ENCODE data around the gene CEP72.
"Not testable (repeated sequence)": the region's sequence is repeated elsewhere in the genome, so short reads cannot be mapped to it uniquely, and the experiment has no call there.

Gene CEP72

DNA sequence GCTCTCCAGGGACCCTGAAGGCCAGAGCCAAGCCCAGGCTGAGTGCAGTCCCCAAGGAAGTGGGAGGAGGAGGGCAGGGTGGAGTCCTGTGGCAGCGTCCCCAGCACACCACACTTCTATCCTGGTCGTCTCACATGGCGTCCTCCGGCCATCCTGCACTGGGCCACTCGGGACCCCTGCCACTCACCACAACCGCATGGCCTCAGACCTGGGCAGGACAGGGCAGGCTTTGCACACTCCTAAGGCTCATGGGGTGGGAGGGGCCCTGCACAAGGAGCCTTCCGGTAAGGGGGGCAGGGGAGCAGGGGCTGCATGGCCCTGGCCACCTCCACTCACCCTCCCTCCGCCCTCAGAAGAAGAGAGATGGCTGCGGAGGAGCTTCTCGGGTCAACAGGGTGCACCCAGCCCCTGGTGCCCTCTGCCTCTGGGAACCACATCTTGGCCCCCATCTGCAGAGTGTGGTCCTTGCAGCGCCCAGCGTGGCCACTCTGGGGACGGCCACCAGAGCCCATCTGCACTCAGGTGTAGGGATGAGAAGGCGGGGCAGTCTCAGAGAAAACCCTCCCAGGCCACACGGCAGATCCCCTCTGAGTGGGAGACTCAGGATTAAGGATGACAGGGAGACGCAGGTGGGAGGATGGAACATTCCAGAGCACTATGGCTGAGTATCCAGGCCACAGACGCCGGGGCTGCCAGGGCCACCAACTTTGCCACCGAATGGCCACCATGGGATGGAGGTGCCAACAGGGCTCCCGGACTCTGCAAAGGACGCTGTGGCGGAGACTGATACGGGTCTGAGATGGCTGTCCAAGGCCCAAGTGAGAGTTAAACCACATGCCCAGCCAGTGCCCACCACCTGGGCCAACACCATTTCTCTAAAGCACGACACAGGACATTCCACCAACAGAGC, 73.4 kb downstream of the CEP72 start:
- no peak for DNase-seq

DNA sequence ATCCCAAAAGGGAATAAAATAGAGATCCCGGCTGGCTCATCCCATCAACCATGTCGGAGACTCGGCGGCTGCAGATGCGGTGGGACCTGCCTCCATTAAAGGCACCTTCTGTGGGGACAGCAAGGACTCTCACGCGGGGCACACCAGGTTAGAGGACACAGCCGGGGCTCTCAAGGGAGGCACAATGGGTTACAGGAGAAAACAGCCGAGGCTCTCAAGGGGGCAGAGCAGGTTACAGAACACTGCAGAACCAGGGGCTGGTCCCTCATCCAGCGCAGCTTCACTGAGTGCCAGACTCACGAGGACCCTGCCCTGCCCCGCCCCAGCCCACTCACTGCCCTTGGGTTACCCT, 74.0 kb downstream of the CEP72 start:
- not testable (repeated sequence) for DNase-seq

DNA sequence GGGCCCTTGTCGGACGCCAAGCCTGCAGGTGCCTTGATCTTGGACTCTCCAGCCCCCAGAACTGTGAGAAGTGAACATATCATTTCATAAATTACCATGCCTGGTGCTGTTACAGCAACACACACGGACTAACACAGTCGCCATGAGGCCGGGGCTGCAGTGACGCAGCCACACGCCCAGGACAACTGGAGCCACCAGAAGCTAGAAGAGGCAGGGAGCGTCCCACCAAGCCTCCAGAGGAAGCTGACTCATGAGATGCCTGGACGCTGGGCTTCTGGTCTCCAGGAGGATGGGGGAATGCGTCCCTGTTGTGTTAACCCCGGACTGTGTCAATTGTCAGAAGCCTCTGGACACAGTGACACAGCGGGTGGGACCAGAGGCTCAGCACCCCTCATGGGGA, 74.8 kb downstream of the CEP72 start:
- DNase-seq, result not testable (repeated sequence)

DNA sequence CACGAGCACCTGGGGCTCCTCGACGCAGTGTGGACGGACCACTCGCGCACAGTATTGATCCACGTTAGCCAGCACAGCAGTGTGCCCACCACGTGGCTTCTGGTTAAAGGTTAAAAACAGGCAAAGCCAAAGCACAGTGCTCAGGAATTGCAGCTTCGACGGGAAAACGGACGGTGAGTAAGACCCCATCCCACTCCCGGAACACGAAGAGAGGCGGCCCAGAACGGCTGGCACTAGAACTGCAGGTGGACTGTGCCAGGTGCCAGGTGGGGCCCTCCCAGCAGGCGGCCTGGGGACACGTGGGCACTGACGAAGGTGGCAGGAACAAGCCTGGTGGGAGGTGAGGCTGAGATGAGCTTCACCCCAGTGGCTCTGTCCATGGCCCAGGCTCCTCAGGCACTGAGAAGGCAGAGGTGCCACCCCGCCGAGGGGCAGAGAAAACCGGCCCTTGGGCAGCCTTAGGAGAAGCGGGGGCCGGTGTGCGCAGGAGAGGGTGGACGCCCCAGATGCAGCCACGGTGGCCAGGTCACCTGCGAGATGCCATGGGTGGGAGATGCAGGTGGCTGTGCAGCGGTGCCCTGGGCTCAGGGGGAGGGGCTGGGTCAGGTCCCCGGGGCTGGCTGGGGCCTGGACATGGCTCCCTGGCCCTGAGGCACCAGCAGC, 76.3 kb downstream of the CEP72 start:
- not testable (repeated sequence) for DNase-seq

DNA sequence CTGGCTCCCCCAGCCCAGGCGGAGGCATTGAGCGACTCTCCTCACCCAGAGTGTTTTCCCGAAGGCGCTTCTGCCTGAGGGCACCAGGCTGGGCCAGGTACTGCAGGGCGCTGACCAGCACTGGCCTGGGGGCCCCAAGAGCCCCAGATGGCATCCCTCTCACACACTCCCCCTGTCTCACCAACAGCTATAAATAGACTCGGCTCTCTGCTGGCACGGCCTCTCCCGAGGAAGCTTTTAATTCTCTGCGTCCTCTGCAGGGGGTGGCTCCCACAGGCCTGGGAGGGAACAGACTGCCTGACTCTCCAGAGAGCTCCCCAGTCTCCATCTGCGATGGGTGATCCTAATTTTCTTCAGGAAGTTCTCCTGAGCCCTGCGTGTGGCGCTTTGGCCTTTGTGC, 78.2 kb downstream of the CEP72 start:
- not testable (repeated sequence) for DNase-seq

DNA sequence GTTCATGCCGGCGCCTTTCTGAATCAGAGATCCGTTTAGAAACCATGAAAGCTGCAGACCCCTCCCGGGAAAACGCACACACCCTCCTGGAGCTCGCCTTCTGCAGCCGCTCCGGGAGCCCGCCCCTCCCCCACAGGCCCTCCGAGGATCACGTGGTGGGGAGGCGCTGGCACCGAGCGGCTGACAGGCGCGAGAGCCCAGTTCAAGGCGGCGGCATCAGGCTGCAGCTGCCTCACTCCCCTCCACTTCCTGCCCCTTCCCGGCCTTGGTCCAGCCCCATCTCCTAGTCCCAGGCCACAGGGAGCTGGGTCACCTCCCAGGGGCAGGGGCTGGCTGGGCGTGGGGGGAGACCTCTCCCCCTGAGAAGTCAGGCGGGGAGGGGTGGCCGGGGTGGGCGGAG, 78.9 kb downstream of the CEP72 start:
- DNase-seq, result not testable (repeated sequence)

DNA sequence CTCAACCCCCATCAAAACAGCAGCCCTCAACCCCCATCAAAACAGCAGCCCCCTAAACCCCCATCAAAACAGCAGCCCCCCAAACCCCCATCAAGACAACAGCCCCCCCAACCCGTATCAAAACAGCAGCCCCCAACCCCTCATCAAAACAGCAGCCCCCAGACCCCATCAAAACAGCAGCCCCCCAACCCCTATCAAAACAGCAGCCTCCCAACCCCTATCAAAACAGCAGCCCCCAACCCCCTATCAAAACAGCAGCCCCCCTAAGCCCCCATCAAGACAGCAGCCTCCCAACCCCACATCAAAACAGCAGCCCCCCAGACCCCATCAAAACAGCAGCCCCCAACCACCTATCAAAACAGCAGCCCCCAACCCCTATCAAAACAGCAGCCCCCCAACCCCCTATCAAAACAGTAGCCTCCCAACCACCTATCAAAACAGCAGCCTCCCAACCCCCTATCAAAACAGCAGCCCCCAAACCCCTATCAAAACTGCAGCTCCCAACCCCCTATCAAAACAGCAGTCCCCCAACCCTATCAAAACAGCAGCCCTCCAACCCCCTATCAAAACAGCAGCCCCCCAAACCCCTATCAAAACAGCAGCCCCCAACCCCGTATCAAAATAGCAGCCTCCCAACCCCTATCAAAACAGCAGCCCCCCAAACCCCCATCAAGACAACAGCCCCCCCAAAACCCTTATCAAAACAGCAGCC, 79.8 kb downstream of the CEP72 start:
- DNase-seq, result no peak

DNA sequence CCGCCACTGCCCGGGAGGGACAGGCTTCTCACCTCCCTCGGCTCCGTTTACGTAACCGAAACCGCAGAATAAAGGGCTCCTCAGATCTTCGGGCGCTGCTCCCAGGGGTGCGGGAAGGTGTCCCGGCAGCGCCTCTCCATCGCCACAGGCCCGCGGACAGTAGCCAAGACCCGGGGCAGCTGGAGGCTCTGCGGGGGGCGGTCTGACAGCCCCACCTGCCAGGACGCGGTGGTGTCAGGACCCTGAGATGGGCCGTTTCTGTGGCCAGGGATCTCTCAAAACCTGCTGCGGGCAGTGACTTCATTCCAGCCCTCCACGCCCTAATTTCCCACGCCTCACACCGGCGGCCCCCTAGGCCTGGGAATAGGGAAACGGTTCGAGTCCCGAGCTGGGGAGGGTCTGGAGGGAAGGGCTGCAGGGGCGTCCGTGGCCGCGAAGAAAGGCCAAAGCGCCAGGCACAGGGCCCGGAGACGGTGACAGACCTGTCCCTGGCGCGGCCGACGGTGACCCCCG, 80.4 kb downstream of the CEP72 start:
- peak in 1 of 5 donors; percentile 29 for DNase-seq

DNA sequence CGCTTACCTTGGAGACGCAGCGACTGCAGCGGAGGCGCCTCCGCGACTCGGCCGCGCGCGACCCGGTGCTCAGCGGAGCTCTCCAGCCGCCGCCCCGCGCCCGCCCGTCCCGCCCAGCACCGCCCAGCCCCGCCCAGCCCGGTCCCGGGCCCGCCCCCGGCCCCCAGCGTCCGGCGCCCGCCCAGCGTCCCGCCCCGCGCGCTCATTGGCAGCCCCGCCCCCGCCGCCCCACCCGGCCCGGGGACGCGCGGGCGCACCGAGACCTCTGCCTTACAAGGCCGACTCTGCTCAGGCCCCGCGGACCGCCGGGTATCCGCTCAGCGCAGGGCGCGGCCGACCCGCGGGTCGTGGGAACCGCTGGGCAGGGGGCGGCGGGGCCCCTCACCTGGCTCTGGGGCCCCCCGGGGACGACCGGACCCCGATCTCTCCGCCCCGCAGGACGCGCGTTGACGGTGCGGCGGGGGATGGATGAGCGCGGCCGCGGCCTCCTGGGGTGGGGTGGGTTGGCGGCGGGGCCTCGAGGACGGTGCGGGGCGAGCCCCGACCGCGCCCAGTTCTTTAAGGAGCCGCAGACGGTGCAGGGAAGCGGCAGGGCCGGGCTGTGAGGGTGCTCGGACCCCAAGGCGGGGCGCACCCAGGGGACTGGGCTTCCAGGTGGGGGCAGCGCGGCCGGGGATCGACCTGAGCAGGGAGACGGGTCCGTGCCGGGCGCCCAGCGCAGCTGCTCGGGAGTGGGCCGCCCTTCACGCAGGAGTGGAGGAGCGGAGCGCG, 81.3 kb downstream of the CEP72 start, which contains the start of gene TPPP:
TSS of gene TPPP (minus strand) at position 82 of the 771 bp plus-strand sequence. CDS start 15,292 bp downstream, outside the sequence.
- DNase-seq, result peak; percentile 56 to 80 (median 72)

DNA sequence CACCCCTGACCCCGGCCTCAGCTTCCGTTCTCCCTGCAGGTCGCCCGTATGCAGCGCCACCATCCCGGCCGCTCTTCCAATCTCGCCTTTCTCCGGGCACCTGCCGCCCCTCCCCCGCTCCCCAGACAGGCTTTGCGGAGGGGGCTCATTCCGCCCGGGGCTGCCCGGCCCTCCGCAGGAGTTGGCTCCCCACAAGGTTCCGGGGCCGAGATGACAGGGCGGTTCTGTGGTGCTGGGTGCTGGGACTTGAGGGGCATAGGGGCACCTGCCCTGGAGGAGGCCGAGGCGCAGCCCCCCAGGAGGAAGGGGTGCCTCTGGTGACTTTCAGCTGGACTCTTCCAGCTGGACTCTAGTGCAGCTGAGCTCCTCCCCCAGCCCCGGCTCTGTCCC, 81.9 kb downstream of the CEP72 start:
- not testable (repeated sequence) for DNase-seq

DNA sequence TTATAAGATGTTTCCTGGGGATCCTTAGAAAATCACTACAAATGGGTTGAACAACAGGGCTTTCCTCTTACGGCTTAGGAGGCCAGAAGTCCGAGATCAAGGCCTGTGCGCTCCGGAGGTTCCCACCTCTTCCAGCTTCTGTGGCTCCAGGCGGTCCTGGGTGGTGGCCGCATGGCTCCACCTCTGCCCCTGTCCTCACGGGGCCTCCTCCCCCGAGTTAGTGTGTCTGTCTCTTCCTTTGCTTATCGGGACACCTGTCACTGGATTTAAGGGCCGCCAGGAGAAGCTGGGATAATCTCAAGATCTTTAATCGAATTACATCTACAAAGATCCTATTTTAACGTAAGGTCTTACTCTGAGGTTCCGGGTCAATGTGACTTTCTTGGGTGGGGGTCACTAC, 83.3 kb downstream of the CEP72 start:
- DNase-seq, result not testable (repeated sequence)

DNA sequence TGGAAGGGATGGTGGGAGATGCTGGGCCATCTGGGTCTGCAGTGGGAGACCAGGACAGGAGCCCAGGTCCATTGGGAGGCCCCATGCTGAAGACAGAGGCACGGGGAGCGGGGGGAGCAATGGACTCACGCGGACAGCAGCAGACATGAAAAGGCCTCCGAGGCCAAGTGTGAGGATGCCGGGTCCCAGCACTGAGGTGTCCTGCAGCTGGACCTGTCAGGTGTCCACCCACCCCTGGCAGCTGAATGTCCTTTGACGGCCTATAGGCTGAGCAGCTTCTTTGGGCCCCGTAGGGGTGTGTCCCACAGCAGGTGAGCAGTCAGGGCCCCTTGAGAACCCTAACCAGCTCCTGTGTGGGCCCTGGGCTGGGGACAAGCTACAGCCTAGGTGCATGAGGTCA, 84.1 kb downstream of the CEP72 start:
- not testable (repeated sequence) for DNase-seq

DNA sequence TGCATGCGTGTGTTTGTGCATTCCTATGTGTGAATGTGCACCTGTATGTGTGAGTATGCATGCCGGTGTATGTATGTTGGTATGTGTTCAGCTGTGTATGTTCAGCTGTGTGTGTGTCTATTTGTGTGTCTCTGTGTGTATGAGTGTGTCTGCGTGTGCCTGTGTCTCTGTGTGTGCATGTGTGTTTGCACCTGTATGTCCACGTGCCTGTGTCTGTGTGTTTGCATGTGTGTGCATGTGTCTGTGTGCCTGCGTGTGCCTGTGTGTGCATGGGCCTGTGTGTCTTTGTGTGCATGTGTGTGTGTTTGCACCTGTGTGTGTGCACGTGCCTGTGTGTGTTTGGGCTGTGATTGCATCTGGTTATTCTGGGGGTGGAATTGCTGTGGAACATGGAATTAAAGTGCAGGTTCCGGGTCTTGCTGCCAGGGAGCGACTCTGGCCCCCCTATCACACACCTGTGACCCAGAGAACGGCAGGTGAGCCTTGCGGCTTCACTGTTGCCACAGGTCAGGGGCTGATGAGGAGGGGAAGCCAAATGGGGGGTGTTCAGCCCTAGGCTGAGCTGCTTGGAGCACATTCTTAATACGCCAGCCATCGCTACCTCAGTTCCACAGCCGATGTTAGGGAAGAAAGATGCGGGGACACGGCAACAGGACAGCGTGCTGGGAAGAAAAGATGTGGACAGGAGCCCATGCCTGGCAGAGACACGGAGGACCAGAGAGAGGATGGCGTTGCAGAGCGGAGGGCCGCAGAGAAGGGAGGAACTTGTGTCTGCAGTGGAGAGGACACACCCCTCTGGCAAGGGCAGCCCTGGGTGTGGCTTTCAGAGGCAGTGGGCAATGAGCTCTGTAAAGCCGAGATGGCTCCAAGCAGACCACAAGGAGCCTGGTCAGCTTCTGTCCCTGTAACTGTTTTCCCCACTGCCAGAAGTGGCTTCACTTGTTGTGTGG, 84.9 kb downstream of the CEP72 start:
- DNase-seq, result not testable (repeated sequence)
